Central memory CD8-positive, alpha-beta T cell (primary cell): Measurements from ENCODE around the gene ZCCHC7.
A peak's percentile ranks its signal among the peaks of the same experiment; 100 is the strongest.
"Not testable (repeated sequence)": the region's sequence is repeated elsewhere in the genome, so short reads cannot be mapped to it uniquely, and the experiment has no call there.

Experiments used
- ATAC-seq: fragments of 150-1000 bp; cut with Tn5 transposase; replicated peaks from 2 replicates; pipeline ENCODE4 v1.10.0; 2022; ENCODE audit warnings: mild to moderate bottlenecking, moderate FRiP score, moderate number of reproducible peaks; ENCODE audit not compliant: poor library complexity, severe bottlenecking; ENCODE audit errors: extremely low read depth
- DNase-seq, 2 donors: peaks; one replicate each; pipeline ENCODE4 v3.0.0; 2021; ENCODE audit warnings: low spot score in 2 of 2
- H3K27ac Mint-ChIP-seq: one replicate; pipeline ENCODE4 v1.8.0; 2022; ENCODE audit warnings: low read depth, mild to moderate bottlenecking, moderate library complexity, mixed read lengths
- H3K27me3 Mint-ChIP-seq: one replicate; pipeline ENCODE4 v1.8.0; 2022; ENCODE audit warnings: mixed read lengths
- H3K36me3 Mint-ChIP-seq: one replicate; pipeline ENCODE4 v1.8.0; 2022; ENCODE audit warnings: mild to moderate bottlenecking, moderate library complexity, mixed read lengths; ENCODE audit not compliant: insufficient read depth
- H3K4me1 Mint-ChIP-seq: one replicate; pipeline ENCODE4 v1.8.0; 2022; ENCODE audit warnings: mixed read lengths
- H3K4me3 Mint-ChIP-seq: one replicate; pipeline ENCODE4 v1.8.0; 2022; ENCODE audit warnings: mild to moderate bottlenecking, moderate library complexity, mixed read lengths
- H3K9me3 Mint-ChIP-seq: one replicate; pipeline ENCODE4 v1.8.0; 2022; ENCODE audit warnings: mixed read lengths

Gene ZCCHC7

DNA sequence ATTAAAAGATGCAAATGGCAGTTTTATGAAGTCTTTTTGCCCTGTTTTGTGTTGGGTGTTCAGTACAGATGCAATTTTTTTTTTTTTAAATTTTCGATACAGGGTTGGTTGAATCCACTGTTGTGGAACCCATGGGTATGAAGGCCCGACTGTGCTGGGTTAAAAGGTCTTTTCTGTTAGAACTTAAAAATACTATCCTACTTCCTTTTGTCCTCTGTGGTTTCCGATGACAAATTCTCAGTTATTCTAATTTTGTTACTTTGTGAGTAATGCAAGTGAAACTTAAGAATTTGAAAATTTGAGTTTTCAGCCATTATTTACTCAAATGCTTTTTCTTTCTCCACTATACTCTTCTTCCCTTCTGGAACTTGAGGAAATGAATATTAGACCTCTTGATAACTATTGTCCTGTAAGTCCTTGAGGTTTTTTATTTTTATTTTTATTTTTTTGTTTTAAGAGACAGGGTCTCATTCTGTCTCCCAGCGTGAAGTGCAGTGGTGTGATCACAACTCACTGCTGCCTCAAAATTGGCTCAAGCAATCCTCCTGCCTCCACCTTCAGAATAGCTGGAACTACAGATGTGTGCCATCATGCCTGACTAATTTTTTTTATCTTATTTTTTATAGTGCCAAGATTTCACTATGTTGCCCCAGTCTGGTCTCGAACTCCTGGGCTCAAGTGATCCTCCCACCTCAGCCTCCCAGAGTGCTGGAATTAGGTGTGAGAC is 67.5 kb downstream of the ZCCHC7 start:
- peaks cover 20% of the 10 kb centered on the region for H3K4me1 Mint-ChIP-seq
- H3K36me3 Mint-ChIP-seq, result peaks cover 6% of the 10 kb centered on the region
- ATAC-seq (no peak), DNase-seq (no peak)
- H3K27ac Mint-ChIP-seq, result peak overlapping the region; percentile 59
- H3K4me3 Mint-ChIP-seq, result peak overlapping the region; percentile 50
- no peaks in the 10 kb centered on the region for H3K9me3 Mint-ChIP-seq
- H3K27me3 Mint-ChIP-seq, result no peaks in the 10 kb centered on the region

DNA sequence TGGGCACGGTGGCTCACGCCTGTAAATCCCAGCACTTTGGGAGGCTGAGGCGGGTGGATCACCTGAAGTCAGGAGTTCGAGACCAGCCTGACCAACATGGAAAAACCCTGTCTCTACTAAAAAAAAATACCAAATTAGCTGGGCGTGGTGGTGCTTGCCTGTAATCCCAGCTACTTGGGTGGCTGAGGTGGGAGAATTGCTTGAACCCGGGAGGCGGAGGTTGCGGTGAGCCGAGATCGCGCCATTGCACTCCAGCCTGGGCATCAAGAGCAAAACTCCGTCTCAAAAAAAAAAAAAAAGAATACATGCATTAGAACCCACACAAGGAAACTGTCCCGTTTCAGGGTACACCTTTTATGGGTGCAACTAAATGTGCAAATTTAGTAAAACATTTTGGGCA is 70.4 kb downstream of the ZCCHC7 start:
- H3K4me1 Mint-ChIP-seq, result peaks cover 19% of the 10 kb centered on the region

DNA sequence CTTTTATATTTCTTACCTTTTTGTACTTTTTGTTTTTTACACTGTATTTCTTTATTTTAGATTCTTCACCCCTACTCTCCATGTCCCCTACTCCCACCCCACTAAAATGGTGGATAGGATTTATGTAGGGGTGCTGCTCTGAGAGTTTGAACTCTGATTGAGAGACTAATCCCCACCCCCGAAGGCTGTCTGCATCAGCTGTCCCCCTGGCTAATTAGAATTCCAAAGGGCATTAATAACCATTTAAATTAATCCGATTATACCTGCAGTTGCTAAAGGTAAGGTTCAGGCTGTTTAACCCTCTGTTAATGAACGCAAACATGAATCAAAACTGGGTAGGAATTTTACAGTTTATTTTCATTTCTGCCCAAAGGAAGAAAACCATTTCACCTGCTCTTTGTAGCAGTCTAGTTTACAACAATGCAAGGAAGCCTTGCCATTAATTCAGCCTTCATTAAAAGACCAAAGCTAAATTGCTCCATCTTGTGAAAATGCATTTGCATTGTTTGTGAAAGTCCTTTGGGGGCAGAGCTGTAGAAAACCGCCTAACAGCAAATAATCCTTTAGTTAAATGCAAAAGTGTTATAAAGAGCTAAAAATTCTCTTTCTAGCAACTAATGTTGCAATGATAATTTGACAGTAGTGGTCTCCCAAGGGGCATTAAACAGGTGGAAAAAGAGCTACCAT is 71.2 kb downstream of the ZCCHC7 start:
- DNase-seq (no peak), ATAC-seq (no peak)
- H3K9me3 Mint-ChIP-seq, result no peaks in the 10 kb centered on the region
- no peaks in the 10 kb centered on the region for H3K27me3 Mint-ChIP-seq
- peaks cover 7% of the 10 kb centered on the region for H3K36me3 Mint-ChIP-seq
- no peak overlapping the region for H3K27ac Mint-ChIP-seq
- no peak overlapping the region for H3K4me3 Mint-ChIP-seq
- H3K4me1 Mint-ChIP-seq, result peaks cover 19% of the 10 kb centered on the region

More for the DNA sequence above, 70.4 kb downstream of the ZCCHC7 start:
- H3K36me3 Mint-ChIP-seq, H3K27me3 Mint-ChIP-seq, H3K27ac Mint-ChIP-seq, H3K4me3 Mint-ChIP-seq, ATAC-seq, DNase-seq, H3K9me3 Mint-ChIP-seq: not testable (repeated sequence)

DNA sequence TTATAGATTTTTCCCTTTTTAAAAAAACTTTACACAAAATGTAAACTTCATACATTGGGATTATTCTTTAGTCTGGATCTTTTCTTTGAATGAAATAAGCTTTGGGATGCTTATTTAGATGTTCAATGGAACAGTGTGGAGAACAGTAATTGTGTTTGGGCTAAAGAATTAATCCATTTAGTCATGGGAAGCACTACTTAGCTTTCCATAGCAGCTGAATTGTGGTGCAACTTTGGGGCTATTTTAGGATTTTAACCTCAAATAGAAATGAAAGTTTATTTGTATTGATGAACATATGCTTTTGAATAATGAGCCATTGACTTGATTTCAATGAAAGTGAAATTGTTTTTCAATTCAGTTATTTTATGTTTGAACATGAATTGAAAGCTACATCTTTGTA is 72.4 kb downstream of the ZCCHC7 start:
- ATAC-seq (no peak), DNase-seq (no peak)
- Mint-ChIP-seq H3K4me1 (peaks cover 11% of the 10 kb centered on the region), H3K27ac (no peak overlapping the region), H3K27me3 (no peaks in the 10 kb centered on the region), H3K9me3 (no peaks in the 10 kb centered on the region), H3K36me3 (peaks cover 7% of the 10 kb centered on the region), H3K4me3 (no peak overlapping the region)

DNA sequence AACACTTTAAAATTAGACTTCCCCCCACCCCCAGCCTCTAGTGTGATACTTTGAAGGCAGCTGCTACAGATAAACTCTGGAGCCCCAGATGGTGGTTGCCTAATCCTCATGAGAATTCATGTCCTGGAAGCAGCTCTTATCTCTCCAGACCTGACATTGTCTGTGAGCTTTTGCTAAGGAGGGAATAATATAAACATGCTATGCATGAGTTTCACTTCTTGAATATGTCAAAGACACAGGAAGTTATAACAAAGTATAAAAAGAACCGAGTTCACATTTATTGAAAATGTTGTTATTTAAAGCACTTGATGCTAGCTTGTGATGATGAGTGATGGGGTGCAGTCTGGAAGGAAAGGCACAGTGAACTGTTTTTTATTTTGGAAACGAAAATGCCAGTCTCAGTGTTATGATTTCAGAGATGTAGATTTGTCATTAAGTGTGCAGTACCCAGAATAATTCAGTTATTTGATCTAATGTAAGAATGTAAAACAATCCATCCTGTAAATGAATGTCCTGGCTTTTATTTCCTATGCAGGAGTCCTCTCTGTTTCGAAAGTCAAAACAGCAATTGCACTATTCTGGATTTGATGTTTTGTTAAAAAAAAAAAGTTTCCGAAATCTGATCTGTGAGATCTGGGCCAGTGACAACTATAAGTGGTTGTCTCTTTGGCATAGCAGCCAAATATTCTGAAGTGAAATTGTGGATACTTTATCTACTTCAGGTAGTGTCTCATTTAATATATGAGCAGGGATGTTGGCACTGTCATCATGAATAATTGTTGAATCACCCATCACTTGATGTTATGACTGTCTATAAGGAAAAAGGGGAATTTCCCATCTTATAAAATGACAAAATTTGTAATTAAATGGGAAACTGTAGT is 77.0 kb downstream of the ZCCHC7 start:
- Mint-ChIP-seq H3K9me3 (no peaks in the 10 kb centered on the region), H3K27me3 (no peaks in the 10 kb centered on the region), H3K4me3 (no peak overlapping the region), H3K27ac (no peak overlapping the region), H3K36me3 (peaks cover 3% of the 10 kb centered on the region), H3K4me1 (peaks cover 34% of the 10 kb centered on the region)
- no peak for DNase-seq
- ATAC-seq, result no peak

DNA sequence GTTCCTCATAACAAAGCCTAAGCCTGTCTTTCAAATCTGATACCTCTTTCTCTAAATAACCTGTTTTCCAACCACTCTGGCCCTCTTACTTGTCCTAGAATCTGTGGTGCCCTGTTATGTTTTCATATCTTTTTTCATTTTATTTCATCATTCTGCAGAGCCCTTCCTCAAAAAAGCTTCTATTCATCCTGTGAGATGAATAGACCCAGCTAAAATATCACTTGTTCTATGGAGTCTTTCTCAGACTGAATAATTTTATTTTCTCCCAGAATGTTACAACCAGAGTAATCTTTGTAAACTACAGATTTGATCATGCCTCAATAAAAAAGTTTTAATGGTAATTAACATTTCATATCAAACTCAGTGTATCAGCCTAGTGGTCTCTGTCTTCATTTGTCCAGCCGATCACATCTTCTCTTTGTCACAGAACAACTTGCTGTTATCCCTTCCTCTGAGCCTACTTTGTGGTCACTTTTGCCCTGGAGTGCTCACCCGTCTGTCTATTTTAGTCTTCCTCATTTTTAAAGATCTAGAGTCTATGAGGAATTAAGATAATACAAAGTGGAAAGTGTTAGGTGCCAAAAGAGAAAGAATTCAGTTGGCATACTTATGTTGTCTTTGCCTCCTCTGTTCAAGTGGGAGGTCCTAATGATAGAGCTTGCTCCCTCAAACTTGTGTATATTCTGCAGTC is 77.8 kb downstream of the ZCCHC7 start:
- DNase-seq (no peak), ATAC-seq (no peak)
- no peak overlapping the region for H3K27ac Mint-ChIP-seq
- H3K27me3 Mint-ChIP-seq, result no peaks in the 10 kb centered on the region
- H3K9me3 Mint-ChIP-seq, result no peaks in the 10 kb centered on the region
- H3K4me1 Mint-ChIP-seq, result peaks cover 34% of the 10 kb centered on the region
- peaks cover 3% of the 10 kb centered on the region for H3K36me3 Mint-ChIP-seq
- H3K4me3 Mint-ChIP-seq, result no peak overlapping the region

DNA sequence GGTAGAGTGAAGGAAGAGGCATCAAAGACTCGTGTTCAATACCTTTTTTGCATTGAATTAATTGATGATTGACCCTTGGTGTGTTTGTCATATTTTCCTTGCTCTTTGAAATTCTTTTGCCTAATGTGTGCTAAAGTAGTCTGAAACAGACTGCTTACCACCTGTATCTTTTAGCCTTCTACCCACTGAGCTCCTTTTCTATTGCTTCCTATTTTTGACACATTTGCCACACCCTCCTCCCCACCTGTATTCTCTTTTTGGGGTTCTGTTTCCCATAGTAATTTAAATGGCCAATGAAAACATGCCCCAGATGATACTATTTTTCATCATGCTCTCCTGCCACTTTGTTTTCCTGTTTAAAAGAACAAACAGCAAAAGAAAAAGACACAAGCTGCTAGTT is 78.5 kb downstream of the ZCCHC7 start:
- H3K4me3 Mint-ChIP-seq, result no peak overlapping the region
- peaks cover 34% of the 10 kb centered on the region for H3K4me1 Mint-ChIP-seq
- ATAC-seq, result no peak
- no peaks in the 10 kb centered on the region for H3K27me3 Mint-ChIP-seq
- no peaks in the 10 kb centered on the region for H3K9me3 Mint-ChIP-seq
- no peak for DNase-seq
- H3K36me3 Mint-ChIP-seq, result peaks cover 3% of the 10 kb centered on the region
- peak overlapping the region; percentile 60 for H3K27ac Mint-ChIP-seq

DNA sequence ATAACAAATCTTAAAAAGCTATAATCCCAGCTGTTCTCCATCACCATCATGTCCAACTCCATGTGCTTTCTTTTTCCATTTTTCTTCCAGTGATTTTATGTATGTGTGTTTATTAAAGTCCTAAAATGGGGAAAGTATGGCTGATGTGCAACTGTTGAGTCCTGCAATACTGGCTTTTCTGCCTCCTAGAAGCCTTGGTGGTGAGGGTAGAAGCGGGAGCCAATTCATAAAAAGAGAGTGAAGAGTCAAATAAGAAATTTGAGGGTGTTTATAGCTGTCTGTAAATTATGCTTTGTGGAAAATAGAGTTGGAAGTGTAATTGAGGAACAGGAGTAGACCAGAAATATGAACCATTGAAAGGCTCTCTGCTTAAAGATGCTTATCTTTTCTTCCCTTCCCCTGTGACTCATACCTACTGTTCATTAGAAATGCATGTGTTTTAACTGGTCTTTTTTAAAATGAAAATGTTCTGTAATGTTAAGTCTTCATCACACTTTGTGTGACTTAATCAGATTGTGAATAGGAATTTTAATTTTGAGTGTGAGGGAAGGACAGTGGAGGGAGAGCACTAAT is 80.1 kb downstream of the ZCCHC7 start:
- H3K9me3 Mint-ChIP-seq, result no peaks in the 10 kb centered on the region
- H3K36me3 Mint-ChIP-seq, result peaks cover 6% of the 10 kb centered on the region
- no peaks in the 10 kb centered on the region for H3K27me3 Mint-ChIP-seq
- no peak overlapping the region for H3K27ac Mint-ChIP-seq
- no peak overlapping the region for H3K4me3 Mint-ChIP-seq
- peaks cover 32% of the 10 kb centered on the region for H3K4me1 Mint-ChIP-seq
- no peak for ATAC-seq
- no peak for DNase-seq

DNA sequence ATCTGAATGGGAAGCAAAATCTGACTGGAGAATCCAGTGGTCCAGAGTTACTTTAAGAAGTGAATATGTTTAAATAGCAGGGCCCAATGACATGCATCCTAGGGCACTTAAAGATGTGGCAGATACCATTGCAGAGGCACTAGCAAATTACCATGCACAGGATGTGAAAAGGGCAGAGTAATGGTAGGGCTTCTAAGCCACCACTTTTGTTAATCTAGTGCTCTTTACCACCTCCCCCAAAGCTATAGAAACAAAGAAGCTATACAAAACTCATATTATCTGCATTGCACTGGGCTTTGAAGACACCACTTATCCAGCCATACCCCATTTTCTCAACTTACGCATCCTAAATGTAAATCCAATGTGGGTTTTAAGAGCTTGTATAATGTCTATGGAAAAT is 81.2 kb downstream of the ZCCHC7 start:
- H3K27ac Mint-ChIP-seq, result no peak overlapping the region
- no peak for DNase-seq
- no peaks in the 10 kb centered on the region for H3K27me3 Mint-ChIP-seq
- ATAC-seq, result no peak
- no peaks in the 10 kb centered on the region for H3K9me3 Mint-ChIP-seq
- peaks cover 8% of the 10 kb centered on the region for H3K36me3 Mint-ChIP-seq
- H3K4me3 Mint-ChIP-seq, result no peak overlapping the region
- peaks cover 34% of the 10 kb centered on the region for H3K4me1 Mint-ChIP-seq

DNA sequence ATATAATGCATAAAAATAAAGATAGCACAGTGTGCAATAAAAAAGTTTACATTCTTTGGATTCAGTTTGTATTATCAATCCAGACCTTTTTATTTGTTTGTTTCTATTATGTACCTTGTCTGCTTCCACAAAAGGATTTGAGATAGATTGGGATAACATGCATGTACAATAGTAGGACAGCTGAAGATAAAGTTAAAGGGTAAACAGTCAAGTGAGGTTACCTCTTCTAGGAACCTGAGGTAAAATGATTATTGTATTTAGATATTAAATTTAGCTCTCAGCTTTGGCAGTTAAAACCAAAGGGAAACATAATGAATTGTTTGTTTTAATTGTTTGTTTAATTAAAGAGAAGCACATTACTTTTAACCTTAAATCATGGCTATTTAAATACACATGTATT is 81.7 kb downstream of the ZCCHC7 start:
- ATAC-seq (no peak), DNase-seq (no peak)
- Mint-ChIP-seq H3K4me3 (no peak overlapping the region), H3K9me3 (no peaks in the 10 kb centered on the region), H3K27ac (no peak overlapping the region), H3K36me3 (peaks cover 8% of the 10 kb centered on the region), H3K27me3 (no peaks in the 10 kb centered on the region), H3K4me1 (peaks cover 39% of the 10 kb centered on the region)

DNA sequence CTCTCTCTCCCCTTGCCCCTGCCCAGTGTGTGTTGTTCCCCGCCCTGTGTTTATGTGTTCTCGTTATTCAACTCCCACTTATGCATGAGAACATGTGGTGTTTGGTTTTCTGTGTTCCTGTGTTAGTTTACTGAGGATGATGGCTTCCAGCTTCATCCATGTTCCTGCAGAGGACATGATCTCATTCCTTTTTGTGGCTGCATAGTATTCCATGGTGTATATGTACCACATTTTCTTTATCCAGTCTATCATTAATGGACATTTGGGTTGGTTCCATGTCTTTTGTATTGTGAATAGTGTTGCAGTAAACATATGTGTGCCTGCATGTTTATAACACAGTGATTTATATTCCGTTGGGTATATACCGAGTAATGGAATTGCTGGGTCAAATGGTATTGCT is 83.1 kb downstream of the ZCCHC7 start:
- H3K4me3 Mint-ChIP-seq, H3K9me3 Mint-ChIP-seq, DNase-seq, H3K36me3 Mint-ChIP-seq, H3K27me3 Mint-ChIP-seq, ATAC-seq, H3K27ac Mint-ChIP-seq: not testable (repeated sequence)
- peaks cover 35% of the 10 kb centered on the region for H3K4me1 Mint-ChIP-seq

DNA sequence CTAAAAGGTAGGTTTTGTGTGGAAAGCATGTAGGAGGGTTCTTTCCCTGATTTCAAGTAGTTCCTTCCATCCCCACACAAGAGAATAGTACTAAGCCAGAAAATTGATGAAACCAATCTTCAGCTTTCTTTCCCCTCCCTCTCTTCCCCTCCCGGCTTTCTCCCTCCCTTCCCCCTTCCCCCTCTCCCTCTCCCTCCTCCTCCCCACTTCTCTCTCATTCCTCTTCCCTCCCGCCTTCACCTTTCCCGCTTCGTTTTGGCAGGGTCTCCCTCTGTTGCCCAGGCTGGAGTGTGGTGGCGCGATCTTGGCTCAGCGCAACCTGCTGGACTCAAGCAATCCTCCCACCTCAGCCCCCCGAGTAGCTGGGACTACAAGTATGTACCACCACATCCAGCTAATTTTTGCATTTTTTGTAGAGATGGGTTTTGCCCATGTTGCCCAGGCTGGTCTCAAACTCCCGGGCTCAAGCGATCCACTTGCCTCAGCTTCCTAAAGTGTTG is 85.8 kb downstream of the ZCCHC7 start:
- H3K4me1 Mint-ChIP-seq, result peaks cover 36% of the 10 kb centered on the region
- no peak overlapping the region for H3K27ac Mint-ChIP-seq
- H3K27me3 Mint-ChIP-seq, result no peaks in the 10 kb centered on the region
- H3K4me3 Mint-ChIP-seq, result no peak overlapping the region
- H3K9me3 Mint-ChIP-seq, result no peaks in the 10 kb centered on the region
- peaks cover 10% of the 10 kb centered on the region for H3K36me3 Mint-ChIP-seq
- ATAC-seq (no peak), DNase-seq (no peak)
